Naive thymus-derived CD4-positive, alpha-beta T cell (primary cell): ENCODE measurements around the gene BIRC3. TPM values are rescaled to one million over a fixed set of nuclear protein-coding genes. Genes with fewer than 3 reads are reported as not detected.
A peak's percentile ranks its signal among the peaks of the same experiment; 100 is the strongest.

ENCODE experiments used
- ATAC-seq: fragments of 150-1000 bp; cut with Tn5 transposase; 2 replicates; pipeline ENCODE4 v1.10.0; 2021; ENCODE audit warnings: mild to moderate bottlenecking, moderate library complexity
- CTCF ChIA-PET: fragments of 350-600 bp; sonication (Branson Sonifier 250); formaldehyde crosslinking; loops from one replicate; lab custom pipeline; 2021; ENCODE audit warnings: antibody characterized with exemption; lab: Charles Lee
- POLR2A ChIA-PET: fragments of 350-600 bp; sonication (Branson Sonifier 250); formaldehyde crosslinking; loops from one replicate; lab custom pipeline; 2021; ENCODE audit warnings: antibody characterized with exemption, inconsistent platforms; lab: Charles Lee
- DNase-seq, 9 donors: peaks; one replicate each; pipeline versions ENCODE4 v3.0.0 to v3.0.0-alpha.2; 2020 to 2022; ENCODE audit warnings: mixed read lengths in 1 of 9
- H3K27ac ChIP-seq: one replicate; pipeline ENCODE4 v1.7.0; 2013; ENCODE audit warnings: mild to moderate bottlenecking, low read depth, low read length, moderate library complexity
- H3K27me3 ChIP-seq, 2 donors: one replicate each; pipeline ENCODE4 v1.7.0; 2013; ENCODE audit warnings: low read length in 2 of 2, mild to moderate bottlenecking in 2 of 2, moderate library complexity in 2 of 2; ENCODE audit not compliant: control insufficient read depth in 2 of 2, insufficient read depth in 2 of 2
- H3K36me3 ChIP-seq, 3 experiments: 1 replicate in 2 of 3; 2 replicates in 1 of 3; pipeline ENCODE4 v1.7.0; 2013; ENCODE audit warnings: low read length in 3 of 3, mild to moderate bottlenecking in 3 of 3, moderate library complexity in 1 of 3; ENCODE audit not compliant: insufficient read depth in 3 of 3, control insufficient read depth in 2 of 3
- H3K4me1 ChIP-seq, 2 donors: one replicate each; pipeline ENCODE4 v1.7.0; 2013; ENCODE audit warnings: low read length in 2 of 2, mild to moderate bottlenecking in 2 of 2, moderate library complexity in 1 of 2; ENCODE audit not compliant: control insufficient read depth in 2 of 2, insufficient read depth in 2 of 2
- H3K4me3 ChIP-seq: 2 replicates; pipeline ENCODE4 v1.7.0; 2013; ENCODE audit warnings: mild to moderate bottlenecking, low read length
- H3K9me3 ChIP-seq, 3 experiments: 1 replicate in 2 of 3; 2 replicates in 1 of 3; pipeline ENCODE4 v1.7.0; 2013; ENCODE audit warnings: low read length in 3 of 3; ENCODE audit not compliant: control insufficient read depth in 2 of 3
- H3K27ac Mint-ChIP-seq, 9 donors: one replicate each; pipeline ENCODE4 v1.8.0; 2020 to 2022; ENCODE audit warnings: mixed read lengths in 9 of 9, mild to moderate bottlenecking in 8 of 9, moderate library complexity in 5 of 9, inconsistent platforms in 2 of 9
- H3K27me3 Mint-ChIP-seq, 5 donors: one replicate each; pipeline ENCODE4 v1.8.0; 2021 to 2022; ENCODE audit warnings: mixed read lengths in 5 of 5, mild to moderate bottlenecking in 1 of 5
- H3K36me3 Mint-ChIP-seq, 5 donors: one replicate each; pipeline ENCODE4 v1.8.0; 2020 to 2022; ENCODE audit warnings: mixed read lengths in 5 of 5, mild to moderate bottlenecking in 3 of 5, inconsistent platforms in 1 of 5
- H3K4me1 Mint-ChIP-seq, 7 donors: one replicate each; pipeline ENCODE4 v1.8.0; 2020 to 2022; ENCODE audit warnings: mixed read lengths in 7 of 7, mild to moderate bottlenecking in 3 of 7, inconsistent platforms in 1 of 7
- H3K4me3 Mint-ChIP-seq, 10 donors: one replicate each; pipeline ENCODE4 v1.8.0; 2020 to 2022; ENCODE audit warnings: mild to moderate bottlenecking in 10 of 10, mixed read lengths in 10 of 10, moderate library complexity in 6 of 10, inconsistent platforms in 2 of 10
- H3K9me3 Mint-ChIP-seq, 11 donors: one replicate each; pipeline ENCODE4 v1.8.0; 2020 to 2022; ENCODE audit warnings: mixed read lengths in 11 of 11, mild to moderate bottlenecking in 4 of 11, inconsistent platforms in 1 of 11, moderate library complexity in 1 of 11
- intact Hi-C, 2 donors: fragments of 100-400 bp; cut with micrococcal nuclease; formaldehyde crosslinking; loops; one replicate each; pipeline ENCODE4 v1.15.1; 2023
- polyA plus RNA-seq, 2 donors: library from polyadenylated mRNA; unstranded; fragments of 300-500 nt; fragmentation: Illumina TruSeq; gene quantifications; one replicate each; pipeline ENCODE4 v1.2.3, GENCODE V29; 2021
- total RNA-seq, 6 experiments: library from RNA in 5 of 6; stranded (reverse) in 5 of 6; gene quantifications; 1 replicate in 5 of 6; 2 replicates in 1 of 6; pipeline ENCODE4 v1.2.3 and lab custom pipeline; 2021 to 2026

The BIRC3 gene
- total and polyA plus RNA-seq, 7 experiments from 2014 or later: 18.8 to 160 (median 68.1) TPM

DNA sequence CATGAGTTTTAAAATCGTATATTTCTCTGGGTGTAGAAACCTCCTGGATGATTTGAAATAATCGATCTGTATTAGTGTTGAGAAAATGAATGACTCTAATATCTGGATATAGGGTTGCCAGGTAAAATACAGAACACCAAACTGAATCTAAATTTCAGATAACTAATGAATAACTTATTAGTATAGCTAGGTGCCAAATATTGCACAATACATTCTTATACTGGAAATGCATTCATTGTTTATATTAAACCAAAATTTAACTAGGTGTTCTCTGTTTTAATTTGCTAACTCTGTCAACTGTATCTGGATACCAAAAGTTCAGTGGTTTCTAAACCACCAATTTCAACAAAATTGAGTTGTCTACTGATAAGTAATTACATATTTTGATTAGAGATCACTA, 2.5 kb upstream of the BIRC3 start:
- POLR2A ChIA-PET: interaction anchor here (1.0 to 9.9 kb wide), 4 partner anchors 8 to 46 kb away, joined by 3 to 158 read pairs (median 64); no protein-coding TSS in a partner anchor
- peak overlapping the region in 6 of 10 donors; percentile 5 to 54 (median 36) for H3K4me3 Mint-ChIP-seq

GRCh38 chr11:102316346-102316904, 859 bp upstream of the BIRC3 start:
- H3K4me1 ChIP-seq: peaks cover 40 to 53% of the 10 kb centered on the region in 2 donors
- no peak for ATAC-seq

More for the DNA sequence above, 2.5 kb upstream of the BIRC3 start:
- H3K27ac ChIP-seq: peak overlapping the region; percentile 22
- H3K4me3 ChIP-seq: no peak overlapping the region
- H3K27me3 ChIP-seq: no peaks in the 10 kb centered on the region
- H3K27ac Mint-ChIP-seq: peak overlapping the region; percentile 44 to 99 (median 94)
- ATAC-seq: no peak
- peaks cover 0 to 23% (median 8%) of the 10 kb centered on the region in 5 donors for H3K36me3 Mint-ChIP-seq
- H3K9me3 Mint-ChIP-seq: peaks cover 0 to 6% (median 0%) of the 10 kb centered on the region in 11 donors
- CTCF ChIA-PET: interaction anchor here (0.9 to 17.6 kb wide), 3 partner anchors 8 to 46 kb away, joined by 3 to 354 read pairs (median 16); no protein-coding TSS in a partner anchor
- DNase-seq: no peak
- H3K27me3 Mint-ChIP-seq: peaks cover 0 to 2% (median 0%) of the 10 kb centered on the region in 5 donors
- peaks cover 42% of the 10 kb centered on the region in 2 donors for H3K4me1 ChIP-seq
- H3K9me3 ChIP-seq: no peaks in the 10 kb centered on the region
- intact Hi-C loops: loop anchor here in 1 of 2 donors (5.0 kb wide), 1 partner anchor 248 kb away; no protein-coding TSS in a partner anchor
- no peaks in the 10 kb centered on the region for H3K36me3 ChIP-seq
- H3K4me1 Mint-ChIP-seq: peaks cover 32 to 81% (median 66%) of the 10 kb centered on the region in 7 donors

DNA sequence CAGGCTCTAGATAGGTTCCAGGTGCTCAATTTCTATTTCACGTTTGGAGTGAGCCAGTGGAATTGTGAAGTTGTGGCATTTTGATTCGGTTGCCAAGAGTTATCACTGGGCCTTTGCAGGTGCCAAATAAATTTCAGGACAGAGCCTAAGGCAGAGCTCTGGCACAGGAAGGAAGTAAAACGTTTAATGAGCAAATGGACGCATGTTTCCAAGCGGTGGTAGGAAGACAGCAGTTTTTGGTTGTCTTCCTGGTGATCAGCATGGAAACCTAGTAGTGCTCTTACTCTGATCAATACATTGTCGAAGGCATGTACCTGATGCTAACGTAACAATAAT, 452 bp downstream of the BIRC3 start:
- intact Hi-C loops: loop anchor here (1.0 to 5.0 kb wide), 9 partner anchors 10 to 245 kb away; partner anchors contain the start of genes BIRC2 (in 2 of the 2) and TMEM123 (in 2 of the 2)
- no peaks in the 10 kb centered on the region for H3K9me3 ChIP-seq
- ChIA-PET POLR2A (interaction anchor here (0.9 to 9.9 kb wide), 8 partner anchors 11 to 130 kb away, joined by 3 to 158 read pairs (median 8); no protein-coding TSS in a partner anchor), CTCF (interaction anchor here (0.5 to 17.6 kb wide), 7 partner anchors 11 to 349 kb away, joined by 3 to 354 read pairs (median 4); no protein-coding TSS in a partner anchor)
- H3K4me1 Mint-ChIP-seq: peaks cover 45 to 87% (median 74%) of the 10 kb centered on the region in 7 donors
- H3K27me3 ChIP-seq: no peaks in the 10 kb centered on the region
- H3K4me1 ChIP-seq: peaks cover 42 to 54% of the 10 kb centered on the region in 2 donors
- ATAC-seq: no peak
- H3K9me3 Mint-ChIP-seq: peaks cover 0 to 6% (median 0%) of the 10 kb centered on the region in 11 donors
- no peaks in the 10 kb centered on the region for H3K36me3 ChIP-seq
- peak overlapping the region; percentile 85 to 98 (median 96) for H3K4me3 Mint-ChIP-seq
- peak overlapping the region; percentile 97 for H3K27ac ChIP-seq
- peak overlapping the region; percentile 93 to 99 (median 98) for H3K27ac Mint-ChIP-seq
- DNase-seq: no peak
- H3K4me3 ChIP-seq: peak overlapping the region; percentile 74
- peaks cover 0 to 2% (median 0%) of the 10 kb centered on the region in 5 donors for H3K27me3 Mint-ChIP-seq
- H3K36me3 Mint-ChIP-seq: peaks cover 0 to 42% (median 17%) of the 10 kb centered on the region in 5 donors

More at GRCh38 chr11:102316346-102316904, 859 bp upstream of the BIRC3 start:
- peaks cover 0 to 6% (median 0%) of the 10 kb centered on the region in 11 donors for H3K9me3 Mint-ChIP-seq
- H3K27ac Mint-ChIP-seq: peak overlapping the region; percentile 93 to 99 (median 98)
- peaks cover 0 to 31% (median 12%) of the 10 kb centered on the region in 5 donors for H3K36me3 Mint-ChIP-seq
- Histone ChIP-seq H3K27ac (peak overlapping the region; percentile 97), H3K4me3 (peak overlapping the region; percentile 30), H3K27me3 (no peaks in the 10 kb centered on the region), H3K9me3 (no peaks in the 10 kb centered on the region), H3K36me3 (no peaks in the 10 kb centered on the region)
- DNase-seq: peak in 2 of 9 donors; percentile 26 to 34
- POLR2A ChIA-PET: interaction anchor here (0.6 to 9.9 kb wide), 5 partner anchors 9 to 106 kb away, joined by 3 to 158 read pairs (median 8); no protein-coding TSS in a partner anchor
- intact Hi-C loops: loop anchor here in 1 of 2 donors (5.0 kb wide), 1 partner anchor 246 kb away; no protein-coding TSS in a partner anchor
- CTCF ChIA-PET: interaction anchor here (1.0 to 17.6 kb wide), 4 partner anchors 8 to 135 kb away, joined by 3 to 354 read pairs (median 10); no protein-coding TSS in a partner anchor
- H3K4me1 Mint-ChIP-seq: peaks cover 37 to 86% (median 69%) of the 10 kb centered on the region in 7 donors
- peaks cover 0 to 2% (median 0%) of the 10 kb centered on the region in 5 donors for H3K27me3 Mint-ChIP-seq
- peak overlapping the region; percentile 85 to 98 (median 96) for H3K4me3 Mint-ChIP-seq

GRCh38 chr11:102318469-102318868, 1.2 kb downstream of the BIRC3 start:
- Mint-ChIP-seq H3K27ac (peak overlapping the region; percentile 89 to 99 (median 98)), H3K27me3 (peaks cover 0 to 2% (median 0%) of the 10 kb centered on the region in 5 donors), H3K4me1 (peaks cover 43 to 87% (median 71%) of the 10 kb centered on the region in 7 donors), H3K36me3 (peaks cover 0 to 44% (median 17%) of the 10 kb centered on the region in 5 donors), H3K9me3 (peaks cover 0 to 6% (median 0%) of the 10 kb centered on the region in 11 donors), H3K4me3 (peak overlapping the region; percentile 85 to 98 (median 96))
- no peaks in the 10 kb centered on the region for H3K27me3 ChIP-seq
- DNase-seq (peak in 8 of 9 donors; percentile 40 to 64 (median 54)), ATAC-seq (peak; percentile 9)
- peak overlapping the region; percentile 97 for H3K27ac ChIP-seq
- POLR2A ChIA-PET: interaction anchor here (0.6 to 9.9 kb wide), 12 partner anchors 9 to 348 kb away, joined by 3 to 158 read pairs (median 7); no protein-coding TSS in a partner anchor
- peaks cover 36 to 51% of the 10 kb centered on the region in 2 donors for H3K4me1 ChIP-seq
- intact Hi-C loops: loop anchor here (1.0 to 5.0 kb wide), 2 partner anchors 30 to 244 kb away; no protein-coding TSS in a partner anchor
- CTCF ChIA-PET: interaction anchor here (0.9 to 17.6 kb wide), 6 partner anchors 11 to 348 kb away, joined by 3 to 354 read pairs (median 4); no protein-coding TSS in a partner anchor
- no peaks in the 10 kb centered on the region for H3K36me3 ChIP-seq
- peak overlapping the region; percentile 74 for H3K4me3 ChIP-seq
- no peaks in the 10 kb centered on the region for H3K9me3 ChIP-seq

DNA sequence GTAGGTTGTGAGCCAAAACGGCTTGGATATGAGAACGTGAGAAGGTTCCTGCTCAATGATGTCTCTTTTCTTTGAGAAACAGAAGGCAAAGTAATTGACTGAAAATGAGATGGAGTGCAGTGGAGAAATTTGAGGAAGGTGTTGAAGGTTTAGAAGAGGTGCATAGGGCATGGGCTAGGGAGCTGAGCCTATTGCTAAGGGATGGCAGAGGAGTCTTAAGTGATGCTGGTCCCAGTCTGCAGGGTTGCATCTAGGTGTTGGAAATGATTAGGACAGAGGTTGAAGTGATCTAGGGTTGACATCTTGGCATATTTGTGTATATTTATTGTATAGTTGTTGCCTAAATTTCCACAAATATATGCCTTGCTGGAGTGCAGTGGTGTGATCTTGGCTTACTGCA, 2.3 kb downstream of the BIRC3 start:
- Histone ChIP-seq H3K27ac (peak overlapping the region; percentile 97), H3K27me3 (no peaks in the 10 kb centered on the region), H3K36me3 (peaks cover 0 to 2% (median 0%) of the 10 kb centered on the region in 3 experiments), H3K4me1 (peaks cover 34 to 47% of the 10 kb centered on the region in 2 donors), H3K9me3 (no peaks in the 10 kb centered on the region), H3K4me3 (peak overlapping the region; percentile 74)
- DNase-seq (no peak), ATAC-seq (no peak)
- ChIA-PET CTCF (interaction anchor here (17.6 kb wide), 1 partner anchor 25 kb away, joined by 354 read pairs; no protein-coding TSS in a partner anchor), POLR2A (interaction anchor here (0.6 to 5.5 kb wide), 7 partner anchors 10 to 347 kb away, joined by 3 to 89 read pairs (median 6); no protein-coding TSS in a partner anchor)
- intact Hi-C loops: loop anchor here in 1 of 2 donors (5.0 kb wide), 1 partner anchor 243 kb away; no protein-coding TSS in a partner anchor
- peak overlapping the region; percentile 85 to 98 (median 96) for H3K4me3 Mint-ChIP-seq
- peaks cover 43 to 87% (median 70%) of the 10 kb centered on the region in 7 donors for H3K4me1 Mint-ChIP-seq
- peaks cover 0 to 6% (median 0%) of the 10 kb centered on the region in 11 donors for H3K9me3 Mint-ChIP-seq
- H3K27ac Mint-ChIP-seq: peak overlapping the region; percentile 80 to 99 (median 94)
- H3K27me3 Mint-ChIP-seq: peaks cover 0 to 2% (median 0%) of the 10 kb centered on the region in 5 donors
- H3K36me3 Mint-ChIP-seq: peaks cover 0 to 44% (median 17%) of the 10 kb centered on the region in 5 donors
